HG03571 (cell line): ENCODE measurements around the gene TGM5.
"Not testable (repeated sequence)": the region's sequence is repeated elsewhere in the genome, so short reads cannot be mapped to it uniquely, and the experiment has no call there.

Experiments used
- ATAC-seq: cut with Tn5 transposase; IDR thresholded peaks from one replicate; pipeline ENCODE4 v1.9.1; 2021; ENCODE audit not compliant: unreplicated experiment

The TGM5 gene

GRCh38 chr15:43266834-43267233 is at the start of gene TGM5:
TSS of gene TGM5 (minus strand) at chr15:43266928. CDS start at chr15:43266849, 79 bp downstream.
- ATAC-seq = no peak

- no peak for ATAC-seq
Measured at GRCh38 chr15:43314171-43314570, 47.4 kb upstream of the TGM5 start.

- ATAC-seq = no peak
Measured at GRCh38 chr15:43312378-43312777, 45.6 kb upstream of the TGM5 start.

- no peak for ATAC-seq
Measured at GRCh38 chr15:43302205-43302817, 35.6 kb upstream of the TGM5 start, which contains the start of gene TGM7. TSS of gene TGM7 (minus strand) at chr15:43302255.

- ATAC-seq = no peak
Measured at GRCh38 chr15:43299884-43300283, 33.2 kb upstream of the TGM5 start.

GRCh38 chr15:43299411-43299810 is 32.7 kb upstream of the TGM5 start:
- ATAC-seq = no peak

- no peak for ATAC-seq
Measured at GRCh38 chr15:43294091-43294706, 27.5 kb upstream of the TGM5 start.

- no peak for ATAC-seq
Measured at GRCh38 chr15:43293432-43293831, 26.7 kb upstream of the TGM5 start.

- ATAC-seq = no peak
Measured at GRCh38 chr15:43292375-43293078, 25.8 kb upstream of the TGM5 start.

GRCh38 chr15:43289656-43290055 is 22.9 kb upstream of the TGM5 start:
- not testable (repeated sequence) for ATAC-seq

- no peak for ATAC-seq
Measured at GRCh38 chr15:43287254-43287653, 20.5 kb upstream of the TGM5 start.

GRCh38 chr15:43286074-43286473 is 19.3 kb upstream of the TGM5 start:
- no peak for ATAC-seq

- ATAC-seq = no peak
Measured at GRCh38 chr15:43285609-43286037, 18.9 kb upstream of the TGM5 start.

- ATAC-seq = no peak
Measured at GRCh38 chr15:43283526-43283925, 16.8 kb upstream of the TGM5 start.

- ATAC-seq = no peak
Measured at GRCh38 chr15:43281926-43282602, 15.3 kb upstream of the TGM5 start.

- no peak for ATAC-seq
Measured at GRCh38 chr15:43280996-43281395, 14.3 kb upstream of the TGM5 start.

- ATAC-seq = no peak
Measured at GRCh38 chr15:43279496-43279895, 12.8 kb upstream of the TGM5 start.

GRCh38 chr15:43278869-43279268 is 12.1 kb upstream of the TGM5 start:
- ATAC-seq = no peak

- ATAC-seq = no peak
Measured at GRCh38 chr15:43277901-43278300, 11.2 kb upstream of the TGM5 start.

- no peak for ATAC-seq
Measured at GRCh38 chr15:43277231-43277823, 10.6 kb upstream of the TGM5 start.

- no peak for ATAC-seq
Measured at GRCh38 chr15:43276563-43277200, 10.0 kb upstream of the TGM5 start.
